Measurements from ENCODE around the gene USP15. TPM values are rescaled to one million over a fixed set of nuclear protein-coding genes. Genes with fewer than 3 reads are reported as not detected.

The USP15 gene
- total RNA-seq, 1 donor from 2014 or later: 35.1 TPM

DNA sequence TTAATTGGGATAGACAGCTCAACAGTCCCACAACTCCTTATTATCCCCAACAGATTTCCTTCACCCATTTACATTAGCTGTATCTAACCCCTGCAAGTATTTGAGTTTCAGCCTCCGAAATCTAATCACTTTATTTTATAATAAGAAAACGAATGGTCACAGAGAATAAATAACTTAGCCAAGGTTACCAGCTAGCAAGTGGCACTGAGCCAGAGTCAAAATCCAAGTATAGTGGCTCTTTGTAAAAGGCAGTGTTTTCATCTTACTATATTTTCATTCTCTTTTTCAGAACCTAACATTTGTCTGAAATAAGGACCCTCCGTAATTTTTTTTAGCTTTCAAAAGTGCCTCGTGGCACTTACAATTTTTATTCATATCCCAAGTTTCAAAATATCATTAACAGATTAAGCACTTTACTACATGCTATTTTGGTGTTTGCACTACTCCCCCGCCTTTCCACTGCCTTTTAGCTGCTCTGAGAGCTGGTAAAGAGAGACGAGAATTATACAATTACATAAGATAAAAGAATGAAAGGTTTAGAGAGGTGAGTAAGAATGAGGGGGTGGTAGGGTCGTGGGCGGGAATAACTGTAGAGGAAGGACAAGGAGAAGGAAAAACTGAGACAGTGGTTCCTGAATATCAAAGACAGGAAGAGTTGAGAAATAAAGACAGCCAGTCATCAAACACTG is 3.7 kb upstream of the USP15 start:
- DNase-seq (ENCODE audit: extremely low read depth, low read depth, low spot score): no peak

DNA sequence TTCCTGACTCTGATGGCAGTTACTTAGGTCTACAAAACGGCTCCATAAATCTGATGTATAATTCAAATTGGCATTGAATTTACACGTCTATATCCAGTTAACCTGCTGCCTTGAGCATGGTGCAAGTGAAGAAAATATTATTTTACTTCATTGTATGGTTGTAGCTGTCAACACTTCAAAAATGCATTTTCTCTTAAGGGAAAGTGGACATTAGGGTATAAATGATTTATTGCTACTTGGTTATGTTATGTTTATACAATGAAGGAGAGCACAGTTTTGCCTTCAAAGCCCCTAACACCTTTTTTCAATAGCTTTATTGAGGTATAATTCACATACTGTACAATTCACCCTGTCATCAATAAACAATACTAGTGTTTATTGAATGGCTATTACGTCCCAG is 2.0 kb upstream of the USP15 start:
- no peak for DNase-seq (ENCODE audit: extremely low read depth, low read depth, low spot score)

DNA sequence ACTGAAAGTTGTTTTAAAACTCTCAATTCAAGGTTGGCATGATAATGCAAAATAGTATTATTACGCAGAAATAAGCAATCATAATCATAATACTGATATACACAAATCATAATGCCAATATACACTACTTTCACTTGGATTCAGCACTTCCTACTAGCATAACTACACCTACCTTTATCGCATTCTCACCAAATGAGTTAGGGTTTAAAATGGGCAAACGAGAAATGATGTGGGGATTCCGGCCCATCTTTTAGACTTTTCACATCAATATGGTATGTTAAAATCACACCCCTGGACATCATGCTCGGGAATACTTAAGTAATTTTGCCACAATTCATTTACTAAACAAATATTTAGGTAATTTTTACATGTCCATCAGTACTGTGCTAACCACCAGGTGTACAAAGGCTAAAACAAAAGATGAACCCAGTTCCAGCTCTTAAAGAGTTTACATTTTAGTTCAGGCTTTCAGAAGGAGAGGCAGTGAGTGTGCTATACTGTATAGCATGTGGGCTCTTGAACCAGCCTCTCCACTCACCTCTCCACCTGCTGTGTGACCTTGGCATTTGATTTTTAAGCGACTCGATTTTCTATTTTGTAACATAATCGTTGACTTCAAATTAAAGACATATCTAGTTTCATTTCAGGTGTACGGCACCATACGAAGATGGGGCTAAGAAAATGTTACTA is 1.1 kb upstream of the USP15 start:
- no peak for DNase-seq (ENCODE audit: extremely low read depth, low read depth, low spot score)

DNA sequence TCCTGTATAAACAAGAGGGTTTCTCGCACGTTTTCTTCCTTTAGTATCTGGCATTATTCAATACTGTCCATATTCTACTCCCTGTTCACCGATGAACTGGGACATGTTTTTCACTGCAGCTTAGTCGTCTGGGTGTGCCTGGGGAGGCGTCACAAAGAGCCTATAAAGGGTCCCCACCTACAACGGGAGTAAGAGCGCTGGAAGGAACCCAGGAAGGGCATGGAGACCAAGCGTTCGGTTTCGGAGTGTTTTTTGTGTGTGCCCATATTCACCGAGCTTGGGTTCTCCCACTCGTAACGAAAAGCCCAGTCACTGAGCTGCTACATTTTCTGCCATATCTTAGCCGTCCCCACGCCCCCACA is 592 bp upstream of the USP15 start:
- DNase-seq (ENCODE audit: extremely low read depth, low read depth, low spot score): no peak

DNA sequence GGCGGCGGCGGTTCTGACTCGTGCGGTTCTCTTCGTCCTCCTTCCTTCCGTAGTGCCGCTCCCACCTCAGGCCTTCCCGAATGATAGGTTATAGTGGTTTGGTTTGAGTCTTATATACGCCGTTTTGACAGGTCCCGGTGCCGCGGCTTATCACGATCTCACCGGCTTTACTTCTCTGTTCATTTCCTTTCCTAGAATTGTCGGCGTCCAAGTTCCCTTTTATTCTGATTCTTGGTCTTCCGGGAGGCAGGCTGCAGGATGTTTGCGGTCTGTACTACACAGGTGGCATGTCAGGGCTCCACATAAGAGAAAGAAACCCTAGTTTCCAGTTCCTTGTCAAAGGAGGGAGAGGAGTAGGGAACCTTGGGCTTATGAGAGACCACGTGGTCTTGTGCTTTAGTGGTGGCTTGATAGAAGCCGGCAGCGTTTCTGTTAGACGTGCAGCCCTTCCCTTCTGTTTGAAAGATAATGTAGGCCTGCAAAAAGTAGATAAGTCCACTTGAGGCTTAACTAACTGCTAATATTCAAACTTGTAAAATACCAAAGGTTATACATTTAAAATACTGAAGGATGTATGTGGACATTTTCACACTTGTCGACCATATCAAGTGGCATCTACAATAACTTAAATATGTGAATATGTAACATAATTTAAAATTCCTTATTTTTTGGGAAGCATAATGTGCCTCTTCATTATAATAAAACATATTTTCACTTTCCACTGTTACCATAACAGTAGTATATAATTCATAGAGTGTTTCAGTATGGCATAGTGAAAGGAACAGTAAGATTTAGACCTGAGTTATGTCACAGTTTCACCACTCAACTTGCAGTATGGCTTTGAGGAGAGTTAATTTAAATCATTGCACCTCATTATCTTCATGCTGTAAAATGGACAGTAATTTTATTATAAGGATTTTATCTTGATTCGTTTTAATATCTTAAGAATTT is 804 bp downstream of the USP15 start:
- no peak for DNase-seq (ENCODE audit: extremely low read depth, low read depth, low spot score)

DNA sequence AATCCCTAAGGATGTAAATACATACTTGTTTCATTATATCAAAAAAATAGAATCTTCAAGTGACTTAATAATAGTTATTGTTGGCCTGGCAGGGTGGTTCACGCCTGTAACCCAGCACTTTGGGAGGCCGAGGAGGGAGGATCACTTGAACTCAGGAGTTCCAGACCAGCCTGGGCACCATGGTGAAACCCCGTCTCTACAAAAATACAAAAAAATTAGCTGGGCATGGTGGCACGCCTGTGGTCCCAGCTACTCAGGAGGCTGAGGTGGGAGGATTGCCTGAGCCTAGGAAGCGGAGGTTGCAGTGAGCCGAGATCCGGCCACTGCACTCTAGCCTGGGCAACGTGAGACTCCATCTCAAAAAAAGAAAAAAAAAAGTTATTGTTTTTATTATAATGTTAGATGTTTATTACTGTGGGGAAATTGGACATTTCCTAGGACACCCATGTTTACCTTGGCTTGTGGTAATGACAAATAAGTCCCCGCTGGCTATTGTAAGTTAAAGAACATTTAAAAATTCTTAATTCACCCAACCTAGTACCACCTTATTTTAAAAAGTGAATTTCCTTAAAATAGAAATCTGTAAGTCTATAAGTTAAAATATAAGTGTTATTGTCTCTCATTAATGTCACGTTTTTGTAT is 1.8 kb downstream of the USP15 start:
- no peak for DNase-seq (ENCODE audit: extremely low read depth, low read depth, low spot score)

DNA sequence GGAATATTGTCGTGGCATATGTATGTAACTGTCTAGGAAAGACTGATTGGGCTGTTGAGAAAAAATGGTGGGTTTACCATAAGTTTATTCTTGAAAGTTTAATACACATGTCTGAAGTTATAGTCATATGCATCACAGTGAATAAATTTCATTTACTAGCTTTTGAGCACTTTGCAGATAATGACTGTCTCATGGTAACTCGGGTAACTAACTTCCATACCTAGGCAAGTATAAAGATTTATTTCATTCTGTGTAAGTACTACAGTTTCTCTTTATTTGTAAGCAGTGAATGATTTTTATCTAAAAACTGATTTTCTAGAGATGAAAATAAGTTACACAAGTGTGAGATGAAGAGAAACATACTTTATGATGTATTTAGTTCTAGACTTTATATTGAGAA is 3.0 kb downstream of the USP15 start:
- DNase-seq (ENCODE audit: extremely low read depth, low read depth, low spot score): no peak

DNA sequence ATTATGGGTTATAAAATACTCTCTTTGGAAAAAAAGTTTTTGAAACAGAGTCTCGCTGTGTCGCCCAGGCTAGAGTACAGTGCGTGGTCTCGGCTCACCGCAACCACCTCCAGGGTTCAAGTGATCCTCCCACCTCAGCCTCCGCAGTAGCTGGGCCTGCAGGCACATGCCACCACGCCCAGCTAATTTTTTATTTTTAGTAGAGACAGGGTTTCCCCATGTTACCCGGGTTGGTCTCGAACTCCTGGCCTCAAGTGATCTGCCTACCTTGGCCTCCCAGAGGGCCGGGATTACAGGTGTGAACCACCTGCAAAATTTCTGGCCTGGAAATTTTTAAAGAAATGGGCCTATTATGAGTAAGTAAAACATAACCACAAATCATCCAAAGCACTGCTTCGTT is 3.8 kb downstream of the USP15 start:
- DNase-seq (ENCODE audit: extremely low read depth, low read depth, low spot score): no peak

DNA sequence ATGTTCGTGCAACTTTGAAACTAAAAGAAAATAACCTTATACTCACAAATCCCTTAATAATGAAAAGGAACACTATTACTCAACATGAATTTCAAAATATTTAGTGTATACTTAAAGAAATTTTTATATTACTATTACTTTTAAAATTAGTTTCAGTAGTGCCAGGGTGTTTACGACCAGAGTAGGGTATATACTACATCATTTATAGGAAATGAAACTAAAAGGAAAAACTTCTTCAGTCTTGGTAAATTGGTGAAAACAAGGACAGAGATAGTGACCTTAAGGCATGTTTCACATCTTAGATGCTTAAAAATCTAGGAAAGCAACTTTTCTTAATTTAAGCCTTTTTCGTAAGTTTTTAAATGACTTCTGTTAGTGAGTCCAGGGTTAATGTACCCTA is 4.5 kb downstream of the USP15 start:
- no peak for DNase-seq (ENCODE audit: extremely low read depth, low read depth, low spot score)

DNA sequence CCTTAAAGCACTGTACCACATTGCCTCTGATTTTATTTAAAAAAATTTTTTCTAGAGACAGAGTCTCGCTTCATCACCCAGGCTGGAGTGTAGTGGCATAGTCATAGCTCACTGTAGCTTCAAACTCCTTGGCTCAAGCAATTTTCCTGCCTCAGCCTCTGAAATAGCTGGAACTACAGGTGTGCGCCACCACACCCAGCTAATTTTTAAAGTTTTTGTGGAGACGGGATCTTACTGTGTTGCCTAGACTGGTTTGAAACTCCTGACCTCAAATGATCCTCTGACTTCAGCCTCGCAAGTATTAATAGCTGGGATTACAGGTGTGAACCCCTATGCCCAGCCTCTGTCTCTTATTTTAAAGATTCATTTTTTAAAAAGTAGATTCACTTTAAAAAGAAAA is 5.3 kb downstream of the USP15 start:
- DNase-seq (ENCODE audit: extremely low read depth, low read depth, low spot score): no peak

DNA sequence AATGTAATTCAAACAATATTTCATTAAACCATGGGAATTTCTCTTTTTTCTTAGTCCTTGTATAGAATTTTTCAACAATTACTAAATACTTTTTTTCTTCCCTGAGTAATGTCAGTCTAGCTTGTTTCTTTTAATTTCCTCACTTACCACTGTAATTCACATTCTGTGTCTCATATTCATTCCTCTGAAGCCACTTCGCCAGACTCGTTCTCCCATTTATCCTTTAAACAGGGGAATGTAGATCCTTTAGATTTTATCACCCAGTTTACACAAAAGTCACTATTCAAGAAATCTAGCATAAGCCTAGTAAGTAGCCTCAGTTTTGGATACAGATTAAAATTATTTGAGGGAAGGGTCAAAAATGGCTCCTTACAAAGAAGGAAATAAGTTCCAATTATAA is 6.8 kb downstream of the USP15 start:
- no peak for DNase-seq (ENCODE audit: extremely low read depth, low read depth, low spot score)

DNA sequence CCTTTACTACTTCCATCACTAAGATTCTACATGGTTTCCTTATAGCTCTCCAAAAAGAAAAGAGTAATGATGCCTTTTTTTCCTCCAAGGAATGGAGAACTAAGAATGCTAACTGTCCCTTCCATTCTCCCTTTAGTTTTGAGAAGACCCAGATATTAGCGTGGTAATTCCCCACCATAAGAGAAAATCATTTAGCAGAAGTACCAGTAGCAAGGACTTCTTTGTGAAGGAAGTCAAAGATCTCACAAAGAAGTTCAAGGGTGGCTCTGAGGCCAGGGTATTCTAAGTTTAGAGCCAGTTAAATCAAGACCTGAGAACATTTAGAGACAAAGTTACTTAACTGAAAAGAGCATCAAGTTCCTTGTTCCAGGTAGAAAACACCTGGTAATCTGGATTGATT is 7.3 kb downstream of the USP15 start:
- DNase-seq (ENCODE audit: extremely low read depth, low read depth, low spot score): no peak

DNA sequence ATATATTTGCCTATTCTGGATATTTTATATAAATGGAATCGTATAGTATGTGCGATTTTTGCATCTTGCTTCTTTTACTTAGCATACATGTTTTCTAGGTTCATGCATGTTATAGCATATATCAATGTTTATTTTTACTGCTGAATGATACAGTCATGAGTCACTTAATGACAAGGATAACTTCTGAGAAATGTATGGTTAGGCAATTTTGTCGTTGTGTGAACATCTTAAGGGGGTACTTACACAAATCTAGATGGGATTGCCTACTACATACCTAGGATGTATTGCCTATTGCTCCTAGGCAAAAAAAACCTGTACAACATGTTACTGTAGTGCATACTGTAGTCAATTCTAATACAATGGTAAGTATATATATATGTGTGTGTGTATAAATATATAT is 8.8 kb downstream of the USP15 start:
- no peak for DNase-seq (ENCODE audit: extremely low read depth, low read depth, low spot score)

DNA sequence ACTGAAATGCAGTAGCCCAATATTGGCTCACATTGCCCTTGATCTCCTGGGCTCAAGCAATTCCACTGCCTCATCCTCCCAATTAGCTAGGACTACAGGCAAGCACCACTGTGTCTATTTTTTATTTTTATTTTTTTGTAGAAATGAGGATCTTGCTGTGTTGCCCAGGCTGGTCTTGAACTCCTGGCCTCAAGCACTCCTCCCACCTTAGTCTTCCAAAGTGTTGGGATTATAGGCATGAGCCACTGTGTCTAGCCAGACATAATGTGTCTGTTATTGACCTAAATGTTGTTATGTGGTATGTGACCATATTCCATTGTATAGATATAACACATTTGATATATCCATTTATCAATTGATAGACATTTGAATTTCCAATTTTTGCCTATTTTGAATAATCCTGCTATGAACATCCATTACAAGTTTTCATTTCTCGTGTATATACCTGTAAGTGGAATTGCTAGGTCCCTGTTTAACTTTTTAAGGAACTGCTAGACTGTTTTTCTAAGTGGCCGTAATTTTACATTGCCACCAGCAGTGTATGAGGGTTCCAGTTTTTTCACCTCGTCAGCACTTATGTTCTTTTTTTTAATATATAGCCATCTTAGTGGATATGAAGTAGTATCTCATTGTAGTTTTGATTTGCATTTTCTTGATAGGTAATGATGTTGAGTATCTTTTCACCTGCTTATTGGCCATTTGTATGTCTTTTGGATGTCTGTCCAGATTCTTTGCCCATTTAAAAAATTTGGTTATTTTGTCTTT is 9.4 kb downstream of the USP15 start:
- DNase-seq (ENCODE audit: extremely low read depth, low read depth, low spot score): no peak

DNA sequence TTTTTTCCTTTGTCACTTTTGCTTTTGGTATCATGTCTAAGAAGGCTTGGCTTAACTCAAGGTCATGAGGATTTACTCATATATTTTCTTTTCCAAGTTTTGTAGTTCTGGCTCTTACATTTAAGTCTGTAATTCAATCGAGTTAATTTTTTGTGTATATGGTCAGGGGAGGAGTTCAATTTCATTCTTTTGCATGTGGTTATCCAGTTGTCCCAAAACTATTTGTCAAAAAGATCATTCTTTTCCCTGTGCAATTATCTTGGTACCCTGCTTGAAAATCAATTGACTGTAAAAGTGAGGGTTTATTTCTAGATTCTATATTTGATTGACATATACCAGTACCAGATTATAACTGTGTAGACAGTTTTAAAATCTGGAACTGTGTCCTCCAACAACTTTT is 10.2 kb downstream of the USP15 start:
- no peak for DNase-seq (ENCODE audit: extremely low read depth, low read depth, low spot score)

DNA sequence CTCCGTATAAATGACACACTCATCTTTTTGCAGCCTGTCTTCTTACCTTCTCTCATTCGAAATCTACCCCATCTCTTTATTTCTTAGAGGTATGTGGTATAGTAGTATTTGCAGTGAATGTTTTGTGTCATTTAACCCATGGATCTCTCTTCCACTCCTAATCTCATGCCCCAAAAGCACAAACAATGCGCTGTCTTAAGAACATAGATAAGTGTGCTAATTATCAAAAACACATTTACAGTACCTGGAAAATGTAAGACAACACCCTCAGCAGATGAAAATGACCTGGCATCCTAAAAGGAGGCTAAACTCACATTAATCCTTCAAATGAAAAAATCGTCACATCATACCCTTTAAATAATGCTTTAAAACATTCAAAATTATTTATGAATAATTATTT is 10.7 kb downstream of the USP15 start:
- DNase-seq (ENCODE audit: extremely low read depth, low read depth, low spot score): no peak

DNA sequence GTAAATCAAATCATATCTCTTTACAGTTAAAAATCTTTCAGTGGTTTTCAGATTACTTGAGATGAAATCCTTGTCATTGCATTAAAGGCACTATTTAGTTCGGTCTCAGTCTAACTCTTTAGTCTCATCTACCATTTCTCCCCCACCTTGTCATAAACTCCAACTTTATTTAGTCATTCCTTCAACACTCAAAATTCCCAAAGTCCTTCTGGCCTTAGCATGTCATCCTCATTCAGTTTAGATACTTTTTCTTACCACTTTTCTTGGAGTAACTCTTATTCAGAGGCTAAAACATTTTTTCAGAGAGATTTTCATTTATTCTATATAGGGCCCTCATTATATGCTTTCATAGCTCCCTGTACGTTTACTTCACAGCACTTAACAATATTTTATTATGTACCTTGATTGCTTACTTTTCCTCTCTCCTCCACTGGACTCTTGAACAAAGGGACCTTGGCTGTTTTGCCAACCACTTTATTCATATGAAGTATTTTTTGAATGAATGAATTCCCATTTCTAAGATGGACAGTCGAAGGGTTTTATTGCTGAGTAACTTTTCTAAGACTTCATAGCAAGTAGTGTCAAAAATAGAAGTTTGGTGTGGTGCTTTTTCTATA is 12.8 kb downstream of the USP15 start:
- no peak for DNase-seq (ENCODE audit: extremely low read depth, low read depth, low spot score)

DNA sequence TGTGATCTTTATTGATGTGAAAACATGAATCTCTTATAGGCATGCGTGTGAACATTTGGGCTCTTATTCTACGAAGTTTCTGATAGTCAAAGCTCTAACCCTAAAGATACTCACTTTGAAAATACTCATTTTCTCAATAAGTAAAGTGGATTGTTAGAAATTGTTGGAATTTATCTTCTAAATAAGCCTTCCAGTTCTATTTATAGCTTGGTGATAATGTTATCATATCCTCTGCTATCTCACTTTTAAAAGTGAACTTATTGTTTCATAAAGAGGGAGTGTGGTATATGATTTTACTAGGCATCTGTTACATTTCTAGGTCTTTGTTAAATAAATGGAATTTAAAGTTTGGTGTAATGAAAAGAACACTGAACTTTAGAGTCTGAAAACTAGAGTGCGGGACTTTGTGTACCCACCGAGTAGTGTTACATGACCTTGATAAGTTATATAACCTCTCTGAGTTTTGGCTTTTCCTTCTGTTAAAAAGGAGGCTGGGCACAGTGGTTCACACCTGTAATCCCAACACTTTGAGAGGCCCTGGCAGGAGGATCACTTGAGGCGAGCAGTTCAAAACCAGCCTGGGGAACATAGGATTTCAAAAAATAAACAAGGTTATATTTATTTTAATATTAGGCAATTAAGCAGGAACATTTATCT is 13.6 kb downstream of the USP15 start:
- DNase-seq (ENCODE audit: extremely low read depth, low read depth, low spot score): no peak

DNA sequence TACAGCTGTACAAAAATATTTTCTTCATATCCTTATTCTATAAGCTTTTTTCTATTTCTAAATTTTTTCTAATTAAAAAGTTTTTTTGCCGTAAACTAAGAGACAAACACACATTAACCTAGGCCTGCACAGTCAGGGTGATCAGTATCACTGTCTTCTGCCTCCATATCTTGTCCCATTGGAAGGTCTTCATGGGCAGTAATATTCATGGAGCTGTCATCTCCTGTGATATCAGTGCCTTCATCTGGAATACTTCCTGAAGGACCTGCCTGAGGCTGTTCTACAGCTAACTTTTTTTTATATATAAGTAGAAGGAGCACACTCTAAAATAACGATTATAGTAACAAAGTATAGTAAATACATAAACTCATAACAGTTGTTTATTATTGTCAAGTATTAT is 17.8 kb downstream of the USP15 start:
- no peak for DNase-seq (ENCODE audit: extremely low read depth, low read depth, low spot score)

DNA sequence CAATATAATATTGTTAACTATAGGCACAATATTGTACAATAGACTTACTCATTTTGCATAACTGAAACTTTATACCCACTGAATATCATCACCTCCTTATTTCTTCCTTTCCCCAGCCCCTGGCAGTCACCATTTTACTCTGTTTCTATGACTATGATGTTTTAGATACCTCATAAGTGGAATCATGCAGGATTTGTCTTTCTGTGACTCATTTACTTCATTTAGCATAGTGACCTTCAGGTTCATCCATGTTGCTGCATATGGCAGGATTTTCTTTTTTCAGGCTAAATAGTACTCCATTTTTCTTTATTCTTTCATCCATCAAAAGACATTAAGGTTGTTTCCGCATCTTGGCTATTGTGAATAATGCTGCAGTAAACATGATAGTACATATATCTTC is 18.9 kb downstream of the USP15 start:
- DNase-seq (ENCODE audit: extremely low read depth, low read depth, low spot score): no peak

Measured in glomerular endothelial cell (primary cell).